LHCN-M2 (cell line): ENCODE data around the gene KDM5B. TPM values are rescaled to one million over a fixed set of nuclear protein-coding genes. Genes with fewer than 3 reads are reported as not detected.
"Not testable (repeated sequence)": the region's sequence is repeated elsewhere in the genome, so short reads cannot be mapped to it uniquely, and the experiment has no call there.

Experiments
- DNase-seq: peaks from one replicate; pipeline ENCODE4 v3.0.0-alpha.2; 2012; ENCODE audit warnings: low read depth
- polyA plus RNA-seq: library from polyadenylated mRNA; unstranded; fragments of >200 nt; gene quantifications from one replicate; pipeline ENCODE4 v1.2.1, GENCODE V29; 2012; ENCODE audit warnings: missing spikeins
- total RNA-seq: library from RNA; depleted of rRNA; stranded (reverse); fragments of >200 nt; gene quantifications from 2 replicates; pipeline ENCODE4 v1.2.3, GENCODE V29; 2014; rRNA removed

The KDM5B gene
- total RNA-seq, result 30.4 and 34.4 TPM in 2 replicates
- 14.6 TPM for polyA plus RNA-seq

- peak; percentile 63 for DNase-seq
Observed at GRCh38 chr1:202807926-202808757, at the start of gene KDM5B. Gene KDM5B (minus strand): TSS chr1:202808421. CDS start chr1:202808305, 116 bp downstream.

- no peak for DNase-seq
Observed at GRCh38 chr1:202857136-202857610, 49.0 kb upstream of the KDM5B start.

- DNase-seq, result no peak
Observed at GRCh38 chr1:202856014-202856413, 47.8 kb upstream of the KDM5B start.

GRCh38 chr1:202854787-202855186, 46.6 kb upstream of the KDM5B start:
- no peak for DNase-seq

- peak; percentile 48 for DNase-seq
Observed at GRCh38 chr1:202852163-202852904, 44.1 kb upstream of the KDM5B start.

GRCh38 chr1:202850593-202851362, 42.6 kb upstream of the KDM5B start:
- no peak for DNase-seq

GRCh38 chr1:202848191-202848542, 39.9 kb upstream of the KDM5B start:
- no peak for DNase-seq

GRCh38 chr1:202844935-202845334, 36.7 kb upstream of the KDM5B start:
- DNase-seq, result no peak

- no peak for DNase-seq
Observed at GRCh38 chr1:202844259-202844658, 36.0 kb upstream of the KDM5B start.

GRCh38 chr1:202843081-202843480, 34.9 kb upstream of the KDM5B start:
- no peak for DNase-seq

GRCh38 chr1:202837746-202838262, 29.6 kb upstream of the KDM5B start:
- no peak for DNase-seq

GRCh38 chr1:202836623-202837403, 28.6 kb upstream of the KDM5B start:
- no peak for DNase-seq

- DNase-seq, result peak; percentile 36
Observed at GRCh38 chr1:202835548-202836072, 27.4 kb upstream of the KDM5B start.

GRCh38 chr1:202834771-202835547, 26.7 kb upstream of the KDM5B start:
- no peak for DNase-seq

- no peak for DNase-seq
Observed at GRCh38 chr1:202831906-202832305, 23.7 kb upstream of the KDM5B start.

- DNase-seq, result not testable (repeated sequence)
Observed at GRCh38 chr1:202829223-202829622, 21.0 kb upstream of the KDM5B start.

- no peak for DNase-seq
Observed at GRCh38 chr1:202825748-202826147, 17.5 kb upstream of the KDM5B start.

GRCh38 chr1:202821467-202821866, 13.2 kb upstream of the KDM5B start:
- DNase-seq, result no peak

GRCh38 chr1:202818819-202819218, 10.6 kb upstream of the KDM5B start:
- DNase-seq, result no peak

GRCh38 chr1:202815120-202815519, 6.9 kb upstream of the KDM5B start:
- DNase-seq, result no peak
